ENCODE measurements around the gene TGFBR1.

Gene TGFBR1

GRCh38 chr9:99118782-99119466 is 14.0 kb downstream of the TGFBR1 start:
- TF ChIP-seq, protein P1, sequence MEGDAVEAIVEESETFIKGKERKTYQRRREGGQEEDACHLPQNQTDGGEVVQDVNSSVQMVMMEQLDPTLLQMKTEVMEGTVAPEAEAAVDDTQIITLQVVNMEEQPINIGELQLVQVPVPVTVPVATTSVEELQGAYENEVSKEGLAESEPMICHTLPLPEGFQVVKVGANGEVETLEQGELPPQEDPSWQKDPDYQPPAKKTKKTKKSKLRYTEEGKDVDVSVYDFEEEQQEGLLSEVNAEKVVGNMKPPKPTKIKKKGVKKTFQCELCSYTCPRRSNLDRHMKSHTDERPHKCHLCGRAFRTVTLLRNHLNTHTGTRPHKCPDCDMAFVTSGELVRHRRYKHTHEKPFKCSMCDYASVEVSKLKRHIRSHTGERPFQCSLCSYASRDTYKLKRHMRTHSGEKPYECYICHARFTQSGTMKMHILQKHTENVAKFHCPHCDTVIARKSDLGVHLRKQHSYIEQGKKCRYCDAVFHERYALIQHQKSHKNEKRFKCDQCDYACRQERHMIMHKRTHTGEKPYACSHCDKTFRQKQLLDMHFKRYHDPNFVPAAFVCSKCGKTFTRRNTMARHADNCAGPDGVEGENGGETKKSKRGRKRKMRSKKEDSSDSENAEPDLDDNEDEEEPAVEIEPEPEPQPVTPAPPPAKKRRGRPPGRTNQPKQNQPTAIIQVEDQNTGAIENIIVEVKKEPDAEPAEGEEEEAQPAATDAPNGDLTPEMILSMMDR (conservative IDR thresholded peaks at IDR 0.05): no peak
- TF ChIP-seq ZFX (IDR thresholded peaks at IDR 0.05): no peak
- no peak overlapping the region for H3K27ac ChIP-seq

GRCh38 chr9:99119976-99120655 is 15.2 kb downstream of the TGFBR1 start:
- H3K27ac ChIP-seq: no peak overlapping the region
- TF ChIP-seq, protein P1 (conservative IDR thresholded peaks at IDR 0.05): no peak
- TF ChIP-seq ZFX (IDR thresholded peaks at IDR 0.05): no peak

DNA sequence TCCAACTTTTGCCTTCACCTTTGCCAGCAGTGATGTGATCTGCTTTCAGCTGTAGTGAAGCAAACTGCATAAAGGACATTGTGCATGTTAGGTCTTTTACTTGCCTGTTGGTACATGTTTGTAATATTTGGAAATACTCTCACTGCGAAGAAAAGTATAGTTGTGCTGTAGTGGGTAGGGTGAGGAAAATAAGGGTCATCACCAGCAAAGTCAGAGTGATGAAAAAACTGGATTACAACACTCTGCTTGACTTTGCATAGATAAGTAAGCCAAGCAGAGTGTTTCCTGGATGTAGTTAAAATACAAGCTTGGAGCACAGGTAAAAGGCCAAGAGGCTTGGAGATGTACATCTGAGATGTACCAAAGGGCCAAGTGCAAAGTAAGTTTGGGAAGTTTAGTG is 16.7 kb downstream of the TGFBR1 start:
- no peak overlapping the region for H3K27ac ChIP-seq
- no peak for TF ChIP-seq ZFX (IDR thresholded peaks at IDR 0.05)
- TF ChIP-seq, protein P1 (conservative IDR thresholded peaks at IDR 0.05): no peak

DNA sequence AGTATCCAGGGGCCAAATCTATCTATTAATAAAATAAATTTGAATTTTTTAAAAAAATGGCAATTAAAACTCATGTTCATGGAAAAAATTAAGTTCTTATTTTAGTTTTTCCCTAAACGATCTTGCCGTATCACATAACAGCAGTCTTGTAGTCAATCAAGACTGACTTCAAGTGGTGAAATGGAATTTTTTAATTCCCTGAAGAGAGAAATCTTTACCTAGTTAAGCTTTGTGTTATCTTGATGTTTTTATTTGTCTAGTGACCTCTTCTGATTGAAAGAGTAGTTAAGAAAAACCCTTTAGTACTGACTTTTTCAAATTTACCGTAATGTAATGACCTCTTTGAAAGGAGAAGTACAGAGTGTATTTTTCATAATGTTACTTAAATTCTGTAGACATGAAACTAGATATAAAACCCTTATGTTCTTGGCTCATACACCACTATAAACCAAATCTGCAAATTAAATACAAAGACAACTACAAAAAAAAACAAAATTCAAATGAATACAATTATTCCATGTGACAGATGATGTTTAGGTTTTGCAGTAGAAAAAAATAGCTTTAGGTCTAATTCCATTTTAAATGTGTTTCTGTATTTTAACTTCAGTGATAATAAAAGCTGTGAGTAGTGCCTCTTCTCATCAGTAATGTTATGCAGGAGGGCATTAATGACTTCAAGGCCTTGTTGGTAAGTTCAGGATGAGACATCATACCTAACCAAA is 19.8 kb downstream of the TGFBR1 start:
- TF ChIP-seq, protein P1 (conservative IDR thresholded peaks at IDR 0.05): no peak
- no peak for TF ChIP-seq ZFX (IDR thresholded peaks at IDR 0.05)
- H3K27ac ChIP-seq: no peak overlapping the region

- H3K27ac ChIP-seq: no peak overlapping the region
- TF ChIP-seq ZFX (IDR thresholded peaks at IDR 0.05): no peak
- TF ChIP-seq, protein P1 (conservative IDR thresholded peaks at IDR 0.05): no peak
Observed at GRCh38 chr9:99125446-99125845, 20.5 kb downstream of the TGFBR1 start.

- no peak overlapping the region for H3K27ac ChIP-seq
- TF ChIP-seq, protein P1 (conservative IDR thresholded peaks at IDR 0.05): no peak
- TF ChIP-seq ZFX (IDR thresholded peaks at IDR 0.05): no peak
Observed at GRCh38 chr9:99126312-99126711, 21.4 kb downstream of the TGFBR1 start.
